ENCODE measurements around the gene SEMA4C. TPM values are rescaled to one million over a fixed set of nuclear protein-coding genes. Genes with fewer than 3 reads are reported as not detected.

Gene SEMA4C
- polyA plus RNA-seq, 3 donors, result 0.08 to 5.7 (median 0.21) TPM

DNA sequence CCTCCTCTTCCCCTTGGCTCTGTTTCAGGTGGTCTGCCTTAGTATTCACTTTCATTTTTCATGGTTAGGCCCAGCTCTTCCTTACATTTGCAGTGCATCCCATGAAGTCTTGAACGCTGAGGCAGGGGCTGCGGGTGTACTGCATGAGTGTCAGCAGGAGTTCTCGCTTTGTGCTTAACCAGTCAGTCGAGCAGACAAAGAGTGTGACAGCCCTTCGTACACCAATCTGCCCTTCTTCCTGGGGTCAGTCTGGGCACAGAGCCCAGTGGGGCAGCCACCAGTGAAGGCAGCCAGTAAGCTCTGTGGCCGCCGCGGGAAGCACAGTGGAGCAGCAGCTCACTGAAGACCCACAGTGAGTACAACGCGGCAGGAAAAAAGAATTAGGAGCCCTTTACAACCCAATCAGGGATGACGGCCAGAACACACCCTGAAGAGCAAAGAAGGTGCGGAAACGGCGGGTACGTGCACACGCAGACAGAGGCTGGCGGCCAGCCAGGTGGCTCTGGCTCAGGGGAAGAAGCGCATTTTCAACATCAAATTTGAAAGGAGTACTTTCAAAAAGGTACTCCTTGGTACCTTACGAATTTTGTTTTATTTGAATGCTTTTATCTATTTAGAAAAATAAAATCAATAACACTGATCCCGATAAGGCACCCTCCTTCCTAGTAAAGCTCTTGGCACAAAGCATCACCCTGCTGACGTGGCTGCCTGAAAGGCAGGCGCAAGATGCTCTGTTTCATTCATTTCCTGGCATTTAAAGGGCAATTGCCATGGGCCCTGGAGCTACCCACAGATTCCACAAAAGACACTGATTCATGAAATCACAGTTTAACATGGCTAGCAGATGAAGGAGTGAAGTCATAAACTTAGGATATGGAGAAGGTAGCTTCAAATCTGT lies 47.0 kb upstream of the SEMA4C start:
- Histone ChIP-seq H3K36me3 (replicated peaks in 1 of 2; ENCODE audit: control insufficient read depth in 1 of 2, insufficient read depth in 2 of 2, low read length in 2 of 2) (no peaks in the 10 kb centered on the region), H3K79me2 (ENCODE audit: insufficient read depth, low read length) (no peaks in the 10 kb centered on the region), H2AFZ (ENCODE audit: insufficient read depth, low read depth, low read length, poor library complexity, severe bottlenecking) (no peak overlapping the region), H4K20me1 (ENCODE audit: insufficient read depth, low read length) (no peaks in the 10 kb centered on the region), H3K4me3 (replicated peaks in 1 of 3; ENCODE audit: low read depth in 2 of 3, low read length in 3 of 3) (no peak overlapping the region), H3K9me3 (replicated peaks in 1 of 2; ENCODE audit: control insufficient read depth in 1 of 2, insufficient read depth in 1 of 2, low read length in 2 of 2) (peaks cover 15 to 16% of the 10 kb centered on the region in 2 donors), H3K9ac (ENCODE audit: insufficient read depth, low read length, poor library complexity, severe bottlenecking) (no peak overlapping the region), H3K4me1 (ENCODE audit: control insufficient read depth in 1 of 2, insufficient read depth in 2 of 2, low read length in 2 of 2) (peaks cover 12 to 15% of the 10 kb centered on the region in 2 donors), H3K27me3 (ENCODE audit: control insufficient read depth in 2 of 2, insufficient read depth in 2 of 2, low read length in 2 of 2) (peaks cover 0 to 18% of the 10 kb centered on the region in 2 donors), H3K27ac (ENCODE audit: low read depth in 1 of 2, low read length in 2 of 2) (no peak overlapping the region), H3K4me2 (replicated peaks; ENCODE audit: extremely low read depth, low read length, poor library complexity, severe bottlenecking) (no peak overlapping the region)
- WGBS (ENCODE audit: insufficient coverage), result 98% methylated on average over 15 of the region's 22 CpGs
- peaks cover 16% of the 10 kb centered on the region for H3K4me1 Mint-ChIP-seq
- no peak overlapping the region for H3K27ac Mint-ChIP-seq
- H3K4me3 Mint-ChIP-seq, result no peak overlapping the region
- peaks cover 8 to 21% (median 16%) of the 10 kb centered on the region in 7 donors for H3K9me3 Mint-ChIP-seq
- intact Hi-C loops (cut with micrococcal nuclease), result no loop called here
- no peaks in the 10 kb centered on the region for H3K36me3 Mint-ChIP-seq
- peaks cover 20 to 33% (median 28%) of the 10 kb centered on the region in 3 donors for H3K27me3 Mint-ChIP-seq (ENCODE audit: low read depth in 3 of 3)
- TF ChIP-seq CTCF (IDR thresholded peaks at IDR 0.05), result no peak
- no peak for DNase-seq

DNA sequence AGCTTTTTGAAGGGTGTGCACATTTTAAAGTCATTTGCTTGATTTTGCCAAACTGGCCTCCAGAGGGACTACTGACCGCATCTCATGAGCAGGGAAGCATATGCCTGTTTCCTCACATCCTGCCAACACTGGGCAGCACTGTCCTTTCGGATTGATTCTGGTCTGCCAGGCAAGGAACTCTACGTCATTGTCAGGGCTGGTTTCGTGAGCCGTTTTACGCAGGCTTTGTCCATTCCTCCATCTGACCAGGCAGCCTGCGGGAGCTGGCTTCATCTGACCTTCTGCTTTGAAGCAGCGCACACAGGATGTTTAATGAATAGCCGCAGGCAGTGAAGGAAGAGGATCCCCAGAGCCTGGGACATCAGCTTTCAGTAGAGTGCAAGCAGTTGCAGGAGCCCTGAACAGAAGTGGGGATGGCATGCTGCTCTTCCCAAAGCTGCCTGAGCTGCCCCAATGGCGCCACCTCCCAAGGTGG lies 46.3 kb upstream of the SEMA4C start:
- no peaks in the 10 kb centered on the region for H3K36me3 Mint-ChIP-seq
- no peaks in the 10 kb centered on the region for H4K20me1 ChIP-seq (ENCODE audit: insufficient read depth, low read length)
- H3K4me1 ChIP-seq (ENCODE audit: control insufficient read depth in 1 of 2, insufficient read depth in 2 of 2, low read length in 2 of 2), result peaks cover 12 to 15% of the 10 kb centered on the region in 2 donors
- H3K4me1 Mint-ChIP-seq, result peaks cover 16% of the 10 kb centered on the region
- no peak overlapping the region for H3K27ac Mint-ChIP-seq
- TF ChIP-seq CTCF (IDR thresholded peaks at IDR 0.05), result no peak
- H3K4me2 ChIP-seq (replicated peaks; ENCODE audit: extremely low read depth, low read length, poor library complexity, severe bottlenecking), result no peak overlapping the region
- H3K9me3 Mint-ChIP-seq, result peaks cover 8 to 21% (median 16%) of the 10 kb centered on the region in 7 donors
- H3K4me3 Mint-ChIP-seq, result no peak overlapping the region
- peaks cover 23 to 39% (median 28%) of the 10 kb centered on the region in 3 donors for H3K27me3 Mint-ChIP-seq (ENCODE audit: low read depth in 3 of 3)
- H2AFZ ChIP-seq (ENCODE audit: insufficient read depth, low read depth, low read length, poor library complexity, severe bottlenecking), result no peak overlapping the region
- H3K9ac ChIP-seq (ENCODE audit: insufficient read depth, low read length, poor library complexity, severe bottlenecking), result no peak overlapping the region
- no peak for DNase-seq
- H3K9me3 ChIP-seq (replicated peaks in 1 of 2; ENCODE audit: control insufficient read depth in 1 of 2, insufficient read depth in 1 of 2, low read length in 2 of 2), result peaks cover 15 to 16% of the 10 kb centered on the region in 2 donors
- no peak overlapping the region for H3K4me3 ChIP-seq (replicated peaks in 1 of 3; ENCODE audit: low read depth in 2 of 3, low read length in 3 of 3)
- H3K27me3 ChIP-seq (ENCODE audit: control insufficient read depth in 2 of 2, insufficient read depth in 2 of 2, low read length in 2 of 2), result peaks cover 0 to 18% of the 10 kb centered on the region in 2 donors
- intact Hi-C loops (cut with micrococcal nuclease), result no loop called here
- H3K79me2 ChIP-seq (ENCODE audit: insufficient read depth, low read length), result no peaks in the 10 kb centered on the region
- 98% methylated on average over 10 of the region's 10 CpGs for WGBS (ENCODE audit: insufficient coverage)
- H3K27ac ChIP-seq (ENCODE audit: low read depth in 1 of 2, low read length in 2 of 2), result no peak overlapping the region
- no peaks in the 10 kb centered on the region for H3K36me3 ChIP-seq (replicated peaks in 1 of 2; ENCODE audit: control insufficient read depth in 1 of 2, insufficient read depth in 2 of 2, low read length in 2 of 2)

All from CD14-positive monocyte (primary cell).